ENCODE measurements around the gene RPS6KC1.
"Not testable (repeated sequence)": the region's sequence is repeated elsewhere in the genome, so short reads cannot be mapped to it uniquely, and the experiment has no call there.

Gene RPS6KC1

GRCh38 chr1:213287987-213288386 is 236.9 kb downstream of the RPS6KC1 start:
- DNase-seq = no peak

- no peak for DNase-seq
These were observed 240.5 kb downstream of the RPS6KC1 start for GRCh38 chr1:213291526-213291925.

- no peak for DNase-seq
These were observed 241.6 kb downstream of the RPS6KC1 start for GRCh38 chr1:213292614-213293013.

- DNase-seq = no peak
These were observed 244.8 kb downstream of the RPS6KC1 start for GRCh38 chr1:213295860-213296259.

GRCh38 chr1:213296558-213296957 is 245.5 kb downstream of the RPS6KC1 start:
- DNase-seq = no peak

GRCh38 chr1:213297021-213297420 is 246.0 kb downstream of the RPS6KC1 start:
- no peak for DNase-seq

- no peak for DNase-seq
These were observed 249.4 kb downstream of the RPS6KC1 start for GRCh38 chr1:213300433-213300832.

- DNase-seq = not testable (repeated sequence)
These were observed 250.5 kb downstream of the RPS6KC1 start for GRCh38 chr1:213301524-213301923.

GRCh38 chr1:213303286-213303685 is 252.2 kb downstream of the RPS6KC1 start:
- no peak for DNase-seq

- no peak for DNase-seq
These were observed 264.5 kb downstream of the RPS6KC1 start for GRCh38 chr1:213315571-213315970.

- not testable (repeated sequence) for DNase-seq
These were observed 267.4 kb downstream of the RPS6KC1 start for GRCh38 chr1:213318458-213318857.

GRCh38 chr1:213320191-213320870 is 269.3 kb downstream of the RPS6KC1 start:
- DNase-seq = no peak
